IMR-90 (cell line): ENCODE data around the gene AOPEP. TPM values are rescaled to one million over a fixed set of nuclear protein-coding genes. Genes with fewer than 3 reads are reported as not detected.
A peak's percentile ranks its signal among the peaks of the same experiment; 100 is the strongest.

Experiments
- ATAC-seq: fragments of 200-7000 bp; cut with Tn5 transposase; 2 replicates; pipeline ENCODE4 v1.9.1; 2020; ENCODE audit warnings: low read depth, mild to moderate bottlenecking, moderate library complexity
- BruUV-seq: library from RNA; stranded (reverse); fragments of 400-500 nt; replicated peaks from 2 replicates; lab custom pipeline; 2021; lab: Mats Ljungman, UMichigan
- CTCF ChIA-PET: fragments of 300-600 bp; formaldehyde crosslinking; extraction: SDS; loops from one replicate; lab custom pipeline; 2021; ENCODE audit warnings: antibody characterized with exemption; lab: Yijun Ruan, JAX
- POLR2A ChIA-PET: fragments of 300-600 bp; sonication (Branson Sonifier 250); formaldehyde crosslinking; loops from one replicate; lab custom pipeline; 2022; ENCODE audit warnings: antibody characterized with exemption; ENCODE audit not compliant: unreplicated experiment; lab: Charles Lee
- DNase-seq: peaks from one replicate; pipeline ENCODE4 v3.0.0; 2013
- H2AFZ ChIP-seq: replicated peaks from 2 replicates; pipeline ENCODE3; 2013; ENCODE audit warnings: low read length, mild to moderate bottlenecking; ENCODE audit not compliant: poor library complexity
- H2AK5ac ChIP-seq: 2 replicates; pipeline ENCODE4 v1.6.1; 2013; ENCODE audit warnings: low read depth, low read length, inconsistent platforms
- H2AK9ac ChIP-seq: replicated peaks from 2 replicates; pipeline ENCODE3; 2013; ENCODE audit warnings: mild to moderate bottlenecking, low read depth, low read length, moderate library complexity; ENCODE audit not compliant: poor library complexity
- H2BK120ac ChIP-seq: 2 replicates; pipeline ENCODE4 v1.6.1; 2013; ENCODE audit warnings: low read depth, low read length, inconsistent platforms
- H2BK15ac ChIP-seq: 3 replicates; pipeline ENCODE4 v1.6.1; 2013; ENCODE audit warnings: low read depth, low read length, inconsistent platforms
- H2BK20ac ChIP-seq: 2 replicates; pipeline ENCODE4 v1.6.1; 2013; ENCODE audit warnings: low read depth, mild to moderate bottlenecking, inconsistent platforms, low read length, moderate library complexity
- H2BK5ac ChIP-seq: 2 replicates; pipeline ENCODE4 v1.6.1; 2013; ENCODE audit warnings: mild to moderate bottlenecking, low read depth, low read length, inconsistent platforms; ENCODE audit not compliant: poor library complexity, severe bottlenecking
- H3K14ac ChIP-seq: replicated peaks from 2 replicates; pipeline ENCODE4 v1.6.1; 2013; ENCODE audit warnings: low read depth, low read length, inconsistent platforms
- H3K18ac ChIP-seq: 2 replicates; pipeline ENCODE4 v1.6.1; 2013; ENCODE audit warnings: low read depth, low read length, control low read depth
- H3K23ac ChIP-seq: 2 replicates; pipeline ENCODE4 v1.6.1; 2013; ENCODE audit warnings: low read depth, low read length, inconsistent platforms
- H3K27ac ChIP-seq: 2 replicates; pipeline ENCODE4 v1.5.1; 2013; ENCODE audit warnings: mild to moderate bottlenecking, control low read depth, low read length; ENCODE audit not compliant: insufficient read depth
- H3K27me3 ChIP-seq: 2 replicates; pipeline ENCODE4 v1.6.1; 2013; ENCODE audit warnings: low read length; ENCODE audit not compliant: control insufficient read depth, insufficient read depth
- H3K36me3 ChIP-seq: 2 replicates; pipeline ENCODE4 v1.6.1; 2013; ENCODE audit warnings: low read length, mixed read lengths; ENCODE audit not compliant: control insufficient read depth, insufficient read depth
- H3K4ac ChIP-seq: 2 replicates; pipeline ENCODE4 v1.6.1; 2013; ENCODE audit warnings: low read depth, low read length, inconsistent platforms
- H3K4me1 ChIP-seq: 2 replicates; pipeline ENCODE4 v1.6.1; 2013; ENCODE audit warnings: low read length, mixed read lengths; ENCODE audit not compliant: control insufficient read depth, insufficient read depth
- H3K4me2 ChIP-seq: 2 replicates; pipeline ENCODE4 v1.6.1; 2013; ENCODE audit warnings: low read depth, mild to moderate bottlenecking, control low read depth, low read length, moderate library complexity
- H3K4me3 ChIP-seq: 2 replicates; pipeline ENCODE4 v1.5.1; 2013; ENCODE audit warnings: low read depth, mild to moderate bottlenecking, control low read depth, low read length, moderate library complexity; ENCODE audit not compliant: insufficient read depth
- H3K56ac ChIP-seq: 2 replicates; pipeline ENCODE4 v1.6.1; 2013; ENCODE audit warnings: low read length, inconsistent platforms; ENCODE audit not compliant: insufficient read depth; ENCODE audit errors: extremely low read depth
- H3K79me1 ChIP-seq, 2 experiments: 2 replicates each; pipeline ENCODE4 v1.6.1; 2013; ENCODE audit warnings: low read length in 2 of 2, inconsistent platforms in 1 of 2, low read depth in 1 of 2
- H3K9ac ChIP-seq: 2 replicates; pipeline ENCODE4 v1.6.1; 2013; ENCODE audit warnings: low read depth, low read length, control low read depth
- H3K9me1 ChIP-seq: 2 replicates; pipeline ENCODE4 v1.6.1; 2013; ENCODE audit warnings: low read length, inconsistent platforms; ENCODE audit not compliant: insufficient read depth
- H3K9me3 ChIP-seq: 2 replicates; pipeline ENCODE4 v1.6.1; 2013; ENCODE audit warnings: low read length; ENCODE audit not compliant: control insufficient read depth, insufficient read depth
- H4K20me1 ChIP-seq: 2 replicates; pipeline ENCODE4 v1.6.1; 2013; ENCODE audit warnings: low read length, inconsistent platforms; ENCODE audit not compliant: insufficient read depth
- H4K5ac ChIP-seq: 2 replicates; pipeline ENCODE4 v1.6.1; 2013; ENCODE audit warnings: mild to moderate bottlenecking, low read depth, low read length, control low read depth
- H4K8ac ChIP-seq, 2 experiments: 2 replicates each; pipeline ENCODE4 v1.6.1; 2013; ENCODE audit warnings: low read depth in 2 of 2, low read length in 2 of 2, control low read depth in 1 of 2, inconsistent platforms in 1 of 2
- H4K91ac ChIP-seq: 2 replicates; pipeline ENCODE4 v1.6.1; 2013; ENCODE audit warnings: low read depth, low read length, inconsistent platforms; ENCODE audit not compliant: insufficient read depth
- BHLHE40 ChIP-seq: fragments of 150-350 bp; IDR thresholded peaks from 2 replicates; pipeline ENCODE4 v1.6.1; 2016; ENCODE audit warnings: mild to moderate bottlenecking, low read depth, low read length
- CHD1 ChIP-seq: IDR thresholded peaks from 2 replicates; pipeline ENCODE4 v1.6.1; 2012; ENCODE audit warnings: low read depth, low read length, improper control_type of control experiment
- CTCF ChIP-seq: conservative IDR thresholded peaks from 2 replicates; pipeline ENCODE4 v1.5.1; 2012; ENCODE audit warnings: mild to moderate bottlenecking, low read depth, low read length, improper control_type of control experiment
- ELK1 ChIP-seq: fragments of 150-350 bp; IDR thresholded peaks from 2 replicates; pipeline ENCODE4 v1.6.1; 2016; ENCODE audit warnings: low read depth, mild to moderate bottlenecking, low read length, moderate library complexity, borderline replicate concordance
- FOS ChIP-seq: fragments of 150-350 bp; IDR thresholded peaks from 2 replicates; pipeline ENCODE4 v1.6.1; 2016; ENCODE audit warnings: low read depth, low read length
- MAFK ChIP-seq: IDR thresholded peaks from 2 replicates; pipeline ENCODE4 v1.6.1; 2012; ENCODE audit warnings: low read depth, low read length, improper control_type of control experiment
- MAZ ChIP-seq: IDR thresholded peaks from 2 replicates; pipeline ENCODE4 v1.6.1; 2012; ENCODE audit warnings: low read depth, mild to moderate bottlenecking, low read length, improper control_type of control experiment, moderate library complexity, borderline replicate concordance
- NFE2L2 ChIP-seq: fragments of 150-350 bp; IDR thresholded peaks from 2 replicates; pipeline ENCODE4 v1.6.1; 2016; ENCODE audit warnings: low read depth, mild to moderate bottlenecking, low read length
- POLR2A ChIP-seq: IDR thresholded peaks from 2 replicates; pipeline ENCODE4 v1.6.1; 2012; ENCODE audit warnings: mild to moderate bottlenecking, low read depth, low read length
- RAD21 ChIP-seq: IDR thresholded peaks from 2 replicates; pipeline ENCODE4 v1.6.1; 2012; ENCODE audit warnings: low read length, improper control_type of control experiment
- RCOR1 ChIP-seq: IDR thresholded peaks from 2 replicates; pipeline ENCODE4 v1.6.1; 2012; ENCODE audit warnings: mild to moderate bottlenecking, low read length, improper control_type of control experiment; ENCODE audit not compliant: insufficient replicate concordance
- RFX5 ChIP-seq: IDR thresholded peaks from 2 replicates; pipeline ENCODE4 v1.8.0; 2012; ENCODE audit warnings: low read depth, mild to moderate bottlenecking, low read length, moderate library complexity
- WGBS, 2 experiments: methylation state at CpG; one replicate each; pipeline versions ENCODE4 v1.1.5 to v1.1.7; 2013; ENCODE audit warnings: missing lambda C conversion rate in 2 of 2; ENCODE audit not compliant: insufficient read length in 1 of 2; ENCODE audit errors: extremely low coverage in 2 of 2; 5-methylcytosine and 5-hydroxymethylcytosine counted together
- dilution Hi-C: fragments of 300-500 bp; cut with HindIII; formaldehyde crosslinking; loops from one replicate; pipeline ENCODE4 v1.14.3; 2018; ENCODE audit warnings: low sequenced_read_pairs; ENCODE audit not compliant: unreplicated experiment
- in situ Hi-C: fragments of 300-500 bp; cut with MboI; formaldehyde crosslinking; loops from 3 replicates; pipeline ENCODE4 v1.14.3; 2019; ENCODE audit warnings: low sequenced_read_pairs, inconsistent platforms, mixed read lengths
- intact Hi-C: fragments of 100-400 bp; cut with micrococcal nuclease; formaldehyde crosslinking; loops from 2 replicates; pipeline ENCODE4 v1.10.0; 2022
- polyA plus RNA-seq, 3 experiments: library from polyadenylated mRNA; depleted of rRNA; stranded (reverse); fragments of >200 nt; gene quantifications; 2 replicates each; pipeline ENCODE4 v1.2.3, GENCODE V29; 2012; ENCODE audit warnings: low replicate concordance in 1 of 3
- total RNA-seq: library from RNA; depleted of rRNA; stranded (reverse); fragments of >200 nt; gene quantifications from 2 replicates; pipeline ENCODE4 v1.2.3, GENCODE V29; 2012
- TF ChIP-seq, protein P1 (sequence below): fragments of 150-350 bp; IDR thresholded peaks from 2 replicates; pipeline ENCODE4 v1.6.1; 2017; ENCODE audit warnings: mild to moderate bottlenecking, antibody characterized with exemption, low read length, low read depth

Gene AOPEP
- total and polyA plus RNA-seq, 2 of the 4 experiments (the other 2 are of a cell fraction): 34.9 to 38.7 TPM

GRCh38 chr9:95000821-95001220 lies 274.3 kb downstream of the AOPEP start:
- WGBS, 2 experiments: no CpG with 5 or more reads among the region's 6 CpGs
- Histone ChIP-seq H3K4me2 (no peak overlapping the region), H2BK15ac (no peak overlapping the region), H2AK5ac (0 out of 2 replicates have a peak overlapping the region, but pooled peaks have one; percentile 7), H3K9me1 (peaks cover 6% of the 10 kb centered on the region), H3K27me3 (no peaks in the 10 kb centered on the region), H2BK20ac (no peak overlapping the region), H3K23ac (no peak overlapping the region; the same call in 1 of the 2 replicates), H3K14ac (no peak overlapping the region), H3K9me3 (no peaks in the 10 kb centered on the region), H2AFZ (no peak overlapping the region), H3K79me1 (peaks cover 5 to 12% of the 10 kb centered on the region in 2 experiments; a peak in 2 of 4 replicates), H2BK5ac (no peak overlapping the region), H4K91ac (no peak overlapping the region), H4K5ac (no peak overlapping the region), H3K4ac (no peak overlapping the region), H2AK9ac (no peak overlapping the region), H4K20me1 (no peaks in the 10 kb centered on the region), H4K8ac (no peak overlapping the region), H2BK120ac (no peak overlapping the region), H3K27ac (no peak overlapping the region), H3K36me3 (no peaks in the 10 kb centered on the region), H3K18ac (no peak overlapping the region), H3K4me1 (peaks cover 8% of the 10 kb centered on the region), H3K9ac (no peak overlapping the region), H3K4me3 (no peak overlapping the region), H3K56ac (no peak overlapping the region)
- BruUV-seq: no TSS peak
- DNase-seq: no peak
- ChIA-PET POLR2A (no interaction called here), CTCF (no interaction called here)
- no peak for ATAC-seq
- intact Hi-C loops (no loop called here), dilution Hi-C loops (no loop called here), in situ Hi-C loops (loop anchor here (10.0 kb wide), 1 partner anchor 316 kb away; no protein-coding TSS in a partner anchor)
- TF ChIP-seq, protein P1, sequence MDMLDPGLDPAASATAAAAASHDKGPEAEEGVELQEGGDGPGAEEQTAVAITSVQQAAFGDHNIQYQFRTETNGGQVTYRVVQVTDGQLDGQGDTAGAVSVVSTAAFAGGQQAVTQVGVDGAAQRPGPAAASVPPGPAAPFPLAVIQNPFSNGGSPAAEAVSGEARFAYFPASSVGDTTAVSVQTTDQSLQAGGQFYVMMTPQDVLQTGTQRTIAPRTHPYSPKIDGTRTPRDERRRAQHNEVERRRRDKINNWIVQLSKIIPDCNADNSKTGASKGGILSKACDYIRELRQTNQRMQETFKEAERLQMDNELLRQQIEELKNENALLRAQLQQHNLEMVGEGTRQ: no peak
- TF ChIP-seq CTCF (no peak), RFX5 (no peak), ELK1 (no peak), MAFK (no peak), BHLHE40 (no peak), POLR2A (no peak), NFE2L2 (no peak), MAZ (no peak), FOS (no peak), CHD1 (no peak), RAD21 (no peak), RCOR1 (no peak)
